ENCODE results near the gene B4GALNT4.
A peak's percentile ranks its signal among the peaks of the same experiment; 100 is the strongest.
"Not testable (repeated sequence)": the region's sequence is repeated elsewhere in the genome, so short reads cannot be mapped to it uniquely, and the experiment has no call there.

B4GALNT4 gene

DNA sequence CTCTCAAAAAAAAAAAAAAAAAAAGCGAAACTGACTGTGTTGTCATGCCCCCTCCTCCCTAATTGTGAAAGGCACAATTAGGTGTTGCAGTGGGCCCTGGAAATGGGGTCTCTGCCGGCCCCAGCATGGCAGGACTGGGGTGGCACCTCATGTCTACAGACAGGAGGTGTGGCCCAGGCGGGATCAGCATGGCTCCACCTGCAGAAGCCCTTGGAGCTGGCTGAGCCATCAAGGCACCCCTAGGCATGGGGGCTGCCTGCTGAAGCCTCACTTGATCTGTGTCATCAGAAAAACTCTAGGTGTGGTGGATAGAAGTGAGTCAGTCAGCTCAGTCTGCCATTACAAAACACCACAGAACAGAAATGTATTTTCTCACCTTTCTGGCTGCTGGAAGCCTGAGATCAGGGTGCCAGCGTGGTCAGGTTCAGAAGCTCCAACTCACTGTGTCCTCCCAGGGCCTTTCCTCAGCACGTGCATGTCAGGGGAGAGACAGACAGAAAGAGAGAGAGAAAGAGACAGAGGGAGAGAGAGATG, 10.1 kb upstream of the B4GALNT4 start:
- no peaks in the 10 kb centered on the region for H3K36me3 Mint-ChIP-seq (ENCODE audit: low read depth)
- intact Hi-C loops (cut with micrococcal nuclease) = loop anchor here (5.0 kb wide), 2 partner anchors 107 to 157 kb away; no protein-coding TSS in a partner anchor
- H3K4me1 Mint-ChIP-seq (ENCODE audit: low read depth) = peaks cover 9% of the 10 kb centered on the region
- H3K9me3 Mint-ChIP-seq = peaks cover 12% of the 10 kb centered on the region
- no peak overlapping the region for H3K27ac Mint-ChIP-seq
- peaks cover 34% of the 10 kb centered on the region for H3K27me3 Mint-ChIP-seq
- no peak overlapping the region for H3K4me3 Mint-ChIP-seq

DNA sequence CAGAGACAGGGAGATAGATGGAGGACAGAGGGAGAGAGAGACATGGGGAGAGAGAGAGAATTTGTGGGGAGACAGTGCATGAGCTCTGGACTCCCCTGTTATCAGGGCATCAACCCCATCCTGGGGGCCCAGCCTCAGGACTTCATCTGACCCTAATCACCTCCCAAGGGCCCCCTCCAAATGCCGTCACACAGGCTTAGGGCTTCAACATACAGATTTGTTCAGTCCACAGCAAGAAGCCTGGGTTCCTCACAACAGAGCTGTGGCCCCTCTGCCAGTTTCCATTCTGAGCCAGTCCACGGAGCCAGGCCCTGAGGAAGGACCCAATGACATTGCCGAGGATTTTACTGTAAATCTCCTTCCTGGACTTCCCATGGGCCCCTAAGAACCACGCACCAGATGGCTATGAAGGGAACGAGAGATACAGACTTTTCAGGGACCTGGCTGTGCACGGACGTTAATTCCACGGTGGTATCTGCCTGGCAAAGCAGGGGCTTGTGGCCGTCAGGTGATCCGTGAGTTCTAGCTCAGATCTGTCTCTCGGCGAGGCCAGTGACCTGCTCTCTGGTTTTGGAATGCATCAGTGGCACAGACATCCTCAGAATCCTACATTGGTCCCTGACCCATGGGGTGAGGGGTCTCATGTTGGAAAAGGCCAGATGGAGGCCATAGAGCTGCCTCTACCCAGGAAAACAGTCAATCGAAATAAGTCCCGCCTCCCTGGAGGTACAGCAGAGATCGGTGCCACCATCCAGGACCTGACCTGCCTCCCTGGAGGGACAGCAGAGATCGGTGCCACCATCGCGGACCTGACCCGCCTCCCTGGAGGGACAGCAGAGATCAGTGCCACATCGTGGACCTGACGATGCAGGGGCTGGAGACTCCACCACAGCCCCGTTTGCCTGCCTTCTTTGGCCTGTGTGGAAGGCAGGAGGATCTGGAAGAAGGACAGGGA, 8.7 kb upstream of the B4GALNT4 start:
- no peak overlapping the region for H3K27ac Mint-ChIP-seq
- peaks cover 32% of the 10 kb centered on the region for H3K27me3 Mint-ChIP-seq
- intact Hi-C loops (cut with micrococcal nuclease) = no loop called here
- H3K36me3 Mint-ChIP-seq (ENCODE audit: low read depth) = no peaks in the 10 kb centered on the region
- no peak overlapping the region for H3K4me3 Mint-ChIP-seq
- H3K9me3 Mint-ChIP-seq = peaks cover 12% of the 10 kb centered on the region
- H3K4me1 Mint-ChIP-seq (ENCODE audit: low read depth) = no peaks in the 10 kb centered on the region

- no peak overlapping the region for H3K27ac Mint-ChIP-seq
- intact Hi-C loops (cut with micrococcal nuclease) = no loop called here
- H3K4me1 Mint-ChIP-seq (ENCODE audit: low read depth) = no peaks in the 10 kb centered on the region
- peaks cover 53% of the 10 kb centered on the region for H3K27me3 Mint-ChIP-seq
- no peaks in the 10 kb centered on the region for H3K36me3 Mint-ChIP-seq (ENCODE audit: low read depth)
- peaks cover 12% of the 10 kb centered on the region for H3K9me3 Mint-ChIP-seq
- H3K4me3 Mint-ChIP-seq = no peak overlapping the region
Measured at GRCh38 chr11:362642-363442, 6.5 kb upstream of the B4GALNT4 start.

DNA sequence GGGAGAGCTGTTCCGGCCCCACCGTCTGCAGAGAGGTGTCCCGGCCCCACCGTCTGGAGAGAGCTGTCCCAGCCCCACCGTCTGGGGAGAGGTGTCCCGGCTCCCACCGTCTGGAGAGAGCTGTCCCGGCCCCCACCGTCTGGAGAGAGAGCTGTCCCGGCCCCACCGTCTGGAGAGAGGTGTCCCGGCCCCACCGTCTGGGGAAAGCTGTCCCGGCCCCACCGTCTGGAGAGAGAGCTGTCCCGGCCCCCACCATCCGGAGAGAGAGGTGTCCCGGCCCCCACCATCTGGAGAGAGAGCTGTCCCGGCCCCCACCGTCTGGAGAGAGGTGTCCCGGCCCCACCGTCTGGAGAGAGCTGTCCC, 5.9 kb upstream of the B4GALNT4 start:
- H3K27ac Mint-ChIP-seq; H3K4me1 Mint-ChIP-seq (ENCODE audit: low read depth); intact Hi-C loops (cut with micrococcal nuclease); H3K36me3 Mint-ChIP-seq (ENCODE audit: low read depth); H3K4me3 Mint-ChIP-seq: not testable (repeated sequence)
- Mint-ChIP-seq H3K9me3 (peaks cover 12% of the 10 kb centered on the region), H3K27me3 (peaks cover 59% of the 10 kb centered on the region)

- Mint-ChIP-seq H3K27ac (no peak overlapping the region), H3K27me3 (peaks cover 58% of the 10 kb centered on the region), H3K36me3 (ENCODE audit: low read depth) (no peaks in the 10 kb centered on the region), H3K4me3 (no peak overlapping the region), H3K9me3 (peaks cover 12% of the 10 kb centered on the region), H3K4me1 (ENCODE audit: low read depth) (peaks cover 5% of the 10 kb centered on the region)
- intact Hi-C loops (cut with micrococcal nuclease) = no loop called here
Measured at GRCh38 chr11:363948-364761, 5.1 kb upstream of the B4GALNT4 start.

- intact Hi-C loops (cut with micrococcal nuclease) = no loop called here
Measured at GRCh38 chr11:364991-365725, 4.1 kb upstream of the B4GALNT4 start.

DNA sequence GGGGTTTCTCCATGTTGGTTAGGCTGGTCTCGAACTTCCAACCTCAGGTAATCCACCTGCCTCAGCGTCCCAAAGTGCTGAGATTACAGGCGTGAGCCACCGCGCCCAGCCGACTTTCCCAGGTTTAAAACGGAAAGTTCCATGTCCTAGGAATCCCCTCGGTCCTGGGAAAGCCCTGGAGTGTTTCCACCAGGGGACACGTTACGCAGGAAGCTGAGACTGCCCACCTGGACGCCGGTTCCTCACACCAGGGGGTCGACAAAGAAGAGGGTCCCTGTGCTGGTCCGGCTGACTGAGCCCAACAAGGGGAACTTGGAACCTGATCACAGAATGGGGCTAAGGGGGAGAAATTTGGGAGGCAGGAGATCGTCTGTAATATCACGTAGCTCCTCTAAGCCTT, 3.5 kb upstream of the B4GALNT4 start:
- Mint-ChIP-seq H3K9me3 (peaks cover 11% of the 10 kb centered on the region), H3K36me3 (ENCODE audit: low read depth) (no peaks in the 10 kb centered on the region), H3K27me3 (peaks cover 52% of the 10 kb centered on the region), H3K27ac (no peak overlapping the region), H3K4me3 (no peak overlapping the region), H3K4me1 (ENCODE audit: low read depth) (peaks cover 5% of the 10 kb centered on the region)
- intact Hi-C loops (cut with micrococcal nuclease) = no loop called here

More at GRCh38 chr11:364991-365725, 4.1 kb upstream of the B4GALNT4 start:
- H3K27me3 Mint-ChIP-seq = peaks cover 52% of the 10 kb centered on the region
- no peak overlapping the region for H3K27ac Mint-ChIP-seq
- no peak overlapping the region for H3K4me3 Mint-ChIP-seq
- peaks cover 5% of the 10 kb centered on the region for H3K4me1 Mint-ChIP-seq (ENCODE audit: low read depth)
- H3K36me3 Mint-ChIP-seq (ENCODE audit: low read depth) = no peaks in the 10 kb centered on the region
- H3K9me3 Mint-ChIP-seq = peaks cover 12% of the 10 kb centered on the region

- H3K27me3 Mint-ChIP-seq = peaks cover 64% of the 10 kb centered on the region
- H3K27ac Mint-ChIP-seq = no peak overlapping the region
- H3K4me3 Mint-ChIP-seq = no peak overlapping the region
- intact Hi-C loops (cut with micrococcal nuclease) = no loop called here
- peaks cover 5% of the 10 kb centered on the region for H3K4me1 Mint-ChIP-seq (ENCODE audit: low read depth)
- H3K36me3 Mint-ChIP-seq (ENCODE audit: low read depth) = no peaks in the 10 kb centered on the region
- no peaks in the 10 kb centered on the region for H3K9me3 Mint-ChIP-seq
Measured at GRCh38 chr11:367956-368413, 1.3 kb upstream of the B4GALNT4 start.

DNA sequence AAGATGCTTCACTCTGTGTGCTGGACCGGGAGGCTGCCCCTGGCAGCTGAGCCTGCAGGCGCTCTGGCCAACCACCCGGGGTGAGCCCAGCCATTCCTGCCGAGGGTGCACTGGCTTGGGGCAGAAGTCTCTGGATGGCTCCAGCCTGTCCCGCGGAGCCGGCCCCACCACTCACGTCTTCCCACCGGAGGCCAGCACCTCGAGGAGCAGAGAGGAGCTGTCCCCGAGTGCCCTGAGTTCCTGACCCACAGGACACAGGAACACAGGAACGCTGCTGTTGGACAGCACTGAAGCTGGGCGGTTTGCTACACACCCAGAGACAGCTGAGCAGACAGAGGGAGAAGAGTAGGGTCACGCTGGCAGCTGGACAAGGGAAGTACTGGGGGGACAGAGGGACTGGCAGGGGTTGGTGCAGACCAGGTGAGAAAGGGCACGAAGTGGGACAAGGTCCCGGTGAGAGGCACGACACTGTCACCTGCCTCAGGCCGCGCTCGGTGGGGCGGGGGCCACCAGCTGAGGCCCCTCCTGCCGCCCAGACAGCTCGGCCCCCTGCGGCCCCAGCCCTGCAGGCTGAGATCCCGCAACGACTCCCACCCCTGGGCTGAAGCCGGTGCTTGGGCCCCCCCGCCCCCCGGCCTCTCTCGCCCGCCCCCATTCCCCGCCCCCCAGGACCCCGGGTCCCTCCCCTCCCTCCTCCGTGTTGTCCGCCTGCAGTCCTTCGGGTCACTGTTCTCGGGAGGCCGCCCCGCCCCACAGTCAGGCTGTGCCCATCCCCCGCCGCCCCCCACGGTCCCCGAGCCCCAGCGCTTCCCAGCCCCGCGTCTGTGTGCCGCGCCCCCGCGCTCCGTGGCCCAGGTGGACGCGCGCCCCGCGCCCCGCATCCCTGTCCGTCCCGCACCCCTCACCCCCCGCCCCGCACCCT, 624 bp upstream of the B4GALNT4 start:
- Mint-ChIP-seq H3K27me3 (peaks cover 68% of the 10 kb centered on the region), H3K9me3 (no peaks in the 10 kb centered on the region), H3K27ac (no peak overlapping the region), H3K4me3 (peak overlapping the region; percentile 18), H3K4me1 (ENCODE audit: low read depth) (peaks cover 5% of the 10 kb centered on the region), H3K36me3 (ENCODE audit: low read depth) (no peaks in the 10 kb centered on the region)
- intact Hi-C loops (cut with micrococcal nuclease) = no loop called here

GRCh38 chr11:370070-370941, 1.0 kb downstream of the B4GALNT4 start:
- Mint-ChIP-seq H3K4me1 (ENCODE audit: low read depth) (peaks cover 5% of the 10 kb centered on the region), H3K9me3 (no peaks in the 10 kb centered on the region), H3K27ac (no peak overlapping the region), H3K4me3 (no peak overlapping the region), H3K27me3 (peaks cover 69% of the 10 kb centered on the region), H3K36me3 (ENCODE audit: low read depth) (no peaks in the 10 kb centered on the region)
- intact Hi-C loops (cut with micrococcal nuclease) = no loop called here

GRCh38 chr11:371051-371450, 1.8 kb downstream of the B4GALNT4 start:
- no peak overlapping the region for H3K4me3 Mint-ChIP-seq

More at GRCh38 chr11:371051-371450, 1.8 kb downstream of the B4GALNT4 start:
- H3K27me3 Mint-ChIP-seq = peaks cover 65% of the 10 kb centered on the region
- peaks cover 5% of the 10 kb centered on the region for H3K4me1 Mint-ChIP-seq (ENCODE audit: low read depth)
- H3K9me3 Mint-ChIP-seq = no peaks in the 10 kb centered on the region
- H3K36me3 Mint-ChIP-seq (ENCODE audit: low read depth) = no peaks in the 10 kb centered on the region
- intact Hi-C loops (cut with micrococcal nuclease) = no loop called here
- H3K27ac Mint-ChIP-seq = no peak overlapping the region

Measured in dendritic cell treated with granulocyte-macrophage colony-stimulating factor and Interleukin-4, amounts not matched to agents 40 ng/mL and 50 ng/mL, for 4 days (primary cell).